H9 (cell line): ENCODE results near the gene AK4. TPM values are rescaled to one million over a fixed set of nuclear protein-coding genes. Genes with fewer than 3 reads are reported as not detected.

Experiments used
- DNase-seq: peaks from one replicate; pipeline ENCODE4 v3.0.0-alpha.2; 2017
- H2AFZ ChIP-seq: one replicate; pipeline ENCODE4 v1.6.1; 2013; ENCODE audit warnings: mild to moderate bottlenecking, low read length, control low read depth, moderate library complexity
- H2AK5ac ChIP-seq: 2 replicates; pipeline ENCODE4 v1.6.1; 2013; ENCODE audit warnings: low read length, control low read depth, mixed read lengths; ENCODE audit not compliant: insufficient read length
- H2BK120ac ChIP-seq: one replicate; pipeline ENCODE4 v1.6.1; 2013; ENCODE audit warnings: low read depth, mild to moderate bottlenecking, low read length, control low read depth, inconsistent platforms; ENCODE audit not compliant: poor library complexity, severe bottlenecking
- H2BK12ac ChIP-seq: 2 replicates; pipeline ENCODE4 v1.6.1; 2013; ENCODE audit warnings: low read length, control low read depth, mixed read lengths, low read depth; ENCODE audit not compliant: insufficient read length
- H2BK15ac ChIP-seq: 2 replicates; pipeline ENCODE4 v1.6.1; 2013; ENCODE audit warnings: low read depth, low read length, control low read depth
- H2BK20ac ChIP-seq: one replicate; pipeline ENCODE4 v1.6.1; 2013; ENCODE audit warnings: low read depth, mild to moderate bottlenecking, low read length, control low read depth, inconsistent platforms; ENCODE audit not compliant: poor library complexity, severe bottlenecking
- H2BK5ac ChIP-seq: 2 replicates; pipeline ENCODE4 v1.6.1; 2013; ENCODE audit warnings: low read length, control low read depth, mixed read lengths; ENCODE audit not compliant: insufficient read length
- H3K14ac ChIP-seq: 2 replicates; pipeline ENCODE4 v1.6.1; 2013; ENCODE audit warnings: low read length, control low read depth; ENCODE audit not compliant: insufficient read depth
- H3K18ac ChIP-seq: 2 replicates; pipeline ENCODE4 v1.6.1; 2013; ENCODE audit warnings: low read depth, mild to moderate bottlenecking, mixed read lengths, low read length, control low read depth; ENCODE audit not compliant: insufficient read length
- H3K23ac ChIP-seq: 2 replicates; pipeline ENCODE4 v1.6.1; 2013; ENCODE audit warnings: low read length, control low read depth, mixed read lengths, low read depth; ENCODE audit not compliant: insufficient read length
- H3K23me2 ChIP-seq: 2 replicates; pipeline ENCODE4 v1.6.1; 2013; ENCODE audit warnings: low read depth, mild to moderate bottlenecking, mixed read lengths, low read length, control low read depth; ENCODE audit not compliant: insufficient read length, poor library complexity, severe bottlenecking
- H3K27ac ChIP-seq: 2 replicates; pipeline ENCODE4 v1.5.1; 2013; ENCODE audit warnings: low read length, control low read depth, mixed read lengths, low read depth; ENCODE audit not compliant: insufficient read length
- H3K27me3 ChIP-seq: 2 replicates; pipeline ENCODE4 v1.6.1; 2013; ENCODE audit warnings: low read length, control low read depth, inconsistent platforms; ENCODE audit not compliant: insufficient read depth
- H3K4ac ChIP-seq: 2 replicates; pipeline ENCODE4 v1.6.1; 2013; ENCODE audit warnings: low read depth, mild to moderate bottlenecking, control low read depth, inconsistent platforms, low read length, moderate library complexity
- H3K4me1 ChIP-seq: 2 replicates; pipeline ENCODE4 v1.6.1; 2013; ENCODE audit warnings: low read length, control low read depth, inconsistent platforms; ENCODE audit not compliant: insufficient read depth
- H3K4me2 ChIP-seq: 2 replicates; pipeline ENCODE4 v1.6.1; 2013; ENCODE audit warnings: low read length, control low read depth, mixed read lengths; ENCODE audit not compliant: insufficient read length, insufficient read depth
- H3K56ac ChIP-seq: 2 replicates; pipeline ENCODE4 v1.6.1; 2013; ENCODE audit warnings: low read depth, mild to moderate bottlenecking, mixed read lengths, low read length, control low read depth; ENCODE audit not compliant: insufficient read length
- H3K79me1 ChIP-seq: 2 replicates; pipeline ENCODE4 v1.6.1; 2013; ENCODE audit warnings: low read depth, mild to moderate bottlenecking, moderate library complexity, low read length, control low read depth, inconsistent platforms; ENCODE audit not compliant: insufficient read depth, poor library complexity, severe bottlenecking
- H3K79me2 ChIP-seq: 2 replicates; pipeline ENCODE4 v1.6.1; 2013; ENCODE audit warnings: low read length, control low read depth, inconsistent platforms; ENCODE audit not compliant: insufficient read depth
- H3K9ac ChIP-seq: 2 replicates; pipeline ENCODE4 v1.6.1; 2013; ENCODE audit warnings: low read length, control low read depth, mixed read lengths; ENCODE audit not compliant: insufficient read length; ENCODE audit errors: extremely low read depth
- H3K9me3 ChIP-seq: one replicate; pipeline ENCODE4 v1.6.1; 2013; ENCODE audit warnings: low read depth, low read length, inconsistent platforms; ENCODE audit not compliant: control insufficient read depth
- H3T11ph ChIP-seq: one replicate; pipeline ENCODE4 v1.6.1; 2013; ENCODE audit warnings: mild to moderate bottlenecking, low read length, control low read depth, inconsistent platforms
- H4K20me1 ChIP-seq: one replicate; pipeline ENCODE4 v1.6.1; 2013; ENCODE audit not compliant: control insufficient read depth, insufficient read length, insufficient read depth
- H4K5ac ChIP-seq: 2 replicates; pipeline ENCODE4 v1.6.1; 2013; ENCODE audit warnings: low read depth, mild to moderate bottlenecking, mixed read lengths, low read length, control low read depth; ENCODE audit not compliant: insufficient read length
- H4K8ac ChIP-seq: replicated peaks from 2 replicates; pipeline ENCODE4 v1.6.1; 2013; ENCODE audit warnings: low read length, control low read depth, mixed read lengths, low read depth; ENCODE audit not compliant: insufficient read length
- H4K91ac ChIP-seq: 2 replicates; pipeline ENCODE4 v1.6.1; 2013; ENCODE audit warnings: low read depth, mild to moderate bottlenecking, moderate library complexity, mixed read lengths, low read length, control low read depth; ENCODE audit not compliant: insufficient read length
- H3K27ac Mint-ChIP-seq, 3 experiments: 2 replicates in 2 of 3; 3 replicates in 1 of 3; pipeline ENCODE4 v1.8.0; 2020 to 2021; ENCODE audit warnings: mixed read lengths in 3 of 3, mild to moderate bottlenecking in 1 of 3, moderate library complexity in 1 of 3
- H3K27me3 Mint-ChIP-seq: 2 replicates; pipeline ENCODE4 v1.8.0; 2021; ENCODE audit warnings: low read depth, mild to moderate bottlenecking, moderate library complexity, mixed read lengths
- H3K36me3 Mint-ChIP-seq, 3 experiments: 2 replicates in 2 of 3; 3 replicates in 1 of 3; pipeline ENCODE4 v1.8.0; 2020 to 2021; ENCODE audit warnings: low read depth in 3 of 3, mixed read lengths in 3 of 3; ENCODE audit not compliant: insufficient read depth in 1 of 3
- H3K4me1 Mint-ChIP-seq, 2 experiments: 2 replicates each; pipeline ENCODE4 v1.8.0; 2020; ENCODE audit warnings: mixed read lengths in 2 of 2
- H3K4me3 Mint-ChIP-seq, 2 experiments: 2 replicates in 1 of 2; 3 replicates in 1 of 2; pipeline ENCODE4 v1.8.0; 2020 to 2021; ENCODE audit warnings: mild to moderate bottlenecking in 2 of 2, mixed read lengths in 2 of 2, moderate library complexity in 1 of 2
- H3K9me3 Mint-ChIP-seq, 2 experiments: 2 replicates in 1 of 2; 3 replicates in 1 of 2; pipeline ENCODE4 v1.8.0; 2020; ENCODE audit warnings: mild to moderate bottlenecking in 2 of 2, mixed read lengths in 2 of 2, moderate library complexity in 1 of 2
- CTCF ChIP-seq: fragments of 200-600 bp; sonication (generic); conservative IDR thresholded peaks from 3 replicates; pipeline ENCODE4 v1.8.0; 2021; ENCODE audit warnings: antibody characterized with exemption, mild to moderate bottlenecking
- WGBS: extraction: QIAGEN DNeasy Blood & Tissue Kit; methylation state at CpG from one replicate; pipeline ENCODE4 v1.1.7; 2013; ENCODE audit warnings: missing lambda C conversion rate, low lambda C conversion rate, mixed read lengths; ENCODE audit not compliant: insufficient read length; ENCODE audit errors: extremely low coverage; 5-methylcytosine and 5-hydroxymethylcytosine counted together
- total RNA-seq: library from RNA; stranded (reverse); gene quantifications from 2 replicates; pipeline ENCODE4 v1.2.1, GENCODE V29; 2021

Gene AK4
- total RNA-seq, 1 experiment from 2014 or later: 45.6 TPM

- Histone ChIP-seq H3K23me2 (peaks cover 14% of the 10 kb centered on the region), H3K4me2 (peak overlapping the region; percentile 76), H3K18ac (no peak overlapping the region), H3K79me1 (no peaks in the 10 kb centered on the region), H2BK12ac (no peak overlapping the region), H3T11ph (no peak overlapping the region), H4K5ac (no peak overlapping the region), H3K23ac (no peak overlapping the region), H3K56ac (no peak overlapping the region), H2BK15ac (no peak overlapping the region), H3K27me3 (no peaks in the 10 kb centered on the region; the same call in 1 of the 2 replicates), H4K91ac (no peak overlapping the region), H2AFZ (no peak overlapping the region), H3K4me1 (peaks cover 3% of the 10 kb centered on the region), H3K14ac (no peak overlapping the region), H2BK5ac (no peak overlapping the region), H3K9me3 (no peaks in the 10 kb centered on the region), H3K79me2 (no peaks in the 10 kb centered on the region), H2AK5ac (no peak overlapping the region), H4K20me1 (no peaks in the 10 kb centered on the region), H2BK120ac (no peak overlapping the region), H4K8ac (no peak overlapping the region), H3K4ac (no peak overlapping the region), H3K27ac (no peak overlapping the region), H3K9ac (no peak overlapping the region), H2BK20ac (no peak overlapping the region)
- peaks cover 37% of the 10 kb centered on the region for H3K27me3 Mint-ChIP-seq
- H3K4me1 Mint-ChIP-seq: peaks cover 23 to 28% of the 10 kb centered on the region in 2 experiments
- no peak overlapping the region; a peak in 1 of 7 replicates for H3K27ac Mint-ChIP-seq
- WGBS: no CpG with 5 or more reads among the region's 9 CpGs
- H3K4me3 Mint-ChIP-seq: peak overlapping the region; percentile 79 to 93
- no peaks in the 10 kb centered on the region; a peak in 1 of 5 replicates for H3K9me3 Mint-ChIP-seq
- no peaks in the 10 kb centered on the region; a peak in 1 of 7 replicates for H3K36me3 Mint-ChIP-seq
- no peak for TF ChIP-seq CTCF
- no peak for DNase-seq
Measured at GRCh38 chr1:65255656-65256050, 107.7 kb downstream of the AK4 start.
